Panc1 (cell line): ENCODE results near the gene AMBP. TPM values are rescaled to one million over a fixed set of nuclear protein-coding genes. Genes with fewer than 3 reads are reported as not detected.

Experiments used
- ATAC-seq: fragments of 200-7000 bp; cut with Tn5 transposase; 2 replicates; pipeline ENCODE4 v1.9.1; 2020; ENCODE audit warnings: mild to moderate bottlenecking, moderate library complexity
- BruUV-seq: library from RNA; stranded (reverse); fragments of 400-500 nt; replicated peaks from 2 replicates; lab custom pipeline; 2021; lab: Mats Ljungman, UMichigan
- CTCF ChIA-PET: fragments of 300-600 bp; sonication (Branson Sonifier 250); formaldehyde crosslinking; loops from one replicate; lab custom pipeline; 2022; ENCODE audit warnings: antibody characterized with exemption; lab: Charles Lee
- POLR2A ChIA-PET: fragments of 300-600 bp; sonication (Branson Sonifier 250); formaldehyde crosslinking; loops from one replicate; lab custom pipeline; 2022; ENCODE audit warnings: antibody characterized with exemption; lab: Charles Lee
- DNase-seq: peaks from one replicate; pipeline ENCODE4 v3.0.0-alpha.2; 2010; ENCODE audit warnings: low read depth, low spot score
- H3K27ac ChIP-seq: 2 replicates; pipeline ENCODE4 v1.5.1; 2011; ENCODE audit warnings: mild to moderate bottlenecking, low read length, inconsistent platforms
- H3K27me3 ChIP-seq: fragments of 200-500 bp; sonication (Bioruptor generic); 2 replicates; pipeline ENCODE4 v1.6.0; 2014; ENCODE audit warnings: low read length, inconsistent platforms; ENCODE audit not compliant: control insufficient read depth, insufficient read depth
- H3K36me3 ChIP-seq: fragments of 200-500 bp; sonication (Bioruptor generic); 2 replicates; pipeline ENCODE4 v1.5.1; 2014; ENCODE audit warnings: inconsistent platforms, mild to moderate bottlenecking, low read length, moderate library complexity; ENCODE audit not compliant: control insufficient read depth, insufficient read depth
- H3K4me1 ChIP-seq: 2 replicates; pipeline ENCODE4 v1.5.1; 2011; ENCODE audit warnings: inconsistent platforms, mild to moderate bottlenecking, low read length, moderate library complexity; ENCODE audit not compliant: control insufficient read depth, insufficient read depth
- H3K4me3 ChIP-seq, 2 experiments: 2 replicates each; pipeline ENCODE4 v1.5.1; 2011 to 2012; ENCODE audit warnings: low read depth in 2 of 2, low read length in 2 of 2, mild to moderate bottlenecking in 2 of 2, inconsistent platforms in 1 of 2, moderate library complexity in 1 of 2
- H3K9me3 ChIP-seq: fragments of 200-500 bp; sonication (Bioruptor generic); 2 replicates; pipeline ENCODE4 v1.5.1; 2014; ENCODE audit warnings: low read depth, mild to moderate bottlenecking, inconsistent platforms, low read length, moderate library complexity; ENCODE audit not compliant: control insufficient read depth, insufficient read depth
- CTCF ChIP-seq: fragments of 450-650 bp; IDR thresholded peaks from 2 replicates; pipeline ENCODE4 v1.5.1; 2017; ENCODE audit warnings: mild to moderate bottlenecking
- POLR2AphosphoS5 ChIP-seq: IDR thresholded peaks from 2 replicates; pipeline ENCODE4 v1.6.1; 2012; ENCODE audit warnings: mild to moderate bottlenecking, low read depth, low read length, moderate library complexity
- SIN3A ChIP-seq: IDR thresholded peaks from 2 replicates; pipeline ENCODE4 v1.6.1; 2012; ENCODE audit warnings: low read depth, mild to moderate bottlenecking, low read length, moderate library complexity, borderline replicate concordance; ENCODE audit not compliant: insufficient read depth
- TCF7L2 ChIP-seq: IDR thresholded peaks from 2 replicates; pipeline ENCODE4 v1.6.1; 2011; ENCODE audit warnings: mild to moderate bottlenecking, low read depth, low read length, inconsistent platforms
- in situ Hi-C: cut with HindIII; loops from 2 replicates; pipeline ENCODE4 v1.10.0; 2016; ENCODE audit warnings: low sequenced_read_pairs, low pct_unique_long_range_greater_than_20kb
- intact Hi-C: fragments of 100-400 bp; cut with micrococcal nuclease; formaldehyde crosslinking; loops from one replicate; pipeline ENCODE4 v1.10.0; 2022; ENCODE audit not compliant: unreplicated experiment
- total RNA-seq: library from RNA; stranded (reverse); gene quantifications from one replicate; pipeline ENCODE4 v1.2.1, GENCODE V29; 2021; ENCODE audit not compliant: unreplicated experiment
- TF ChIP-seq, protein P1 (sequence below), 2 experiments: IDR thresholded peaks; 2 replicates each; pipeline ENCODE4 v1.6.1; 2011 to 2012; ENCODE audit warnings: low read depth in 2 of 2, control low read depth in 1 of 2, low read length in 1 of 2, mild to moderate bottlenecking in 1 of 2, moderate library complexity in 1 of 2; ENCODE audit not compliant: insufficient read depth in 1 of 2

AMBP gene
- total RNA-seq, 1 experiment from 2014 or later = 1.7 TPM

DNA sequence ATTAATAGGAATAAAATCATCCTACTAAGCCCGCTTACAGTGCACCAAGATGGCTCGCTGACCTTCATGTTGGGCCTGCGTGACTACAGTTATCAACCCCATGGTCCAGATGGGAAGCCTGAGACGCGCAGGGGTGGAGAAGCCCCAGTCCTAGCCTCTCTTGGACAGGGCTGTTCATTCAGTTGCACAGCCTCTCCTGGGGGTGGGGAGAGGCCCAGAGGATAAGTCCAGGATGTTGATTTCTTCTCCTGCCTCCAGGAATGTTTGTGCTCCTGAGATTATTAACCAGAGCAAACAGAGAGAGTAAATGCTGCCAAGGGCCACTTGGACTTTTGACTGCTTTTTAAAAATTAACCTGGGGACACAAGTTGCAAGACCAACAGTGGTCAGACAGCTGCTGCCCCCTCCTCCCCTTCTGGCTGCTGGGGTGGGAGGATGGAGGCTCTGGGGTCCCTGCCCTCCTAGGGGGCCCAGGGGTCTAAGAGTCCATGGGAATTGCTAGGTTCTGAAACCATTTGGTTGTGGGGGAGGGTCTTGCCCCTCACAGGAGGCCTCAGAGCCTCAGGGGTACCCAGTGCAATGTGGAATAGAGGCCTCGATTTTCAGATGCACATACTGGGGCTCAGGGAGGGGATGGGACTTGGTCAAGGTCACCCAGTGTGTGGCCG, 2.8 kb upstream of the AMBP start:
- no peaks in the 10 kb centered on the region for H3K9me3 ChIP-seq
- intact Hi-C loops (loop anchor here (5.0 kb wide), 1 partner anchor 221 kb away; no protein-coding TSS in a partner anchor), in situ Hi-C loops (no loop called here)
- no peaks in the 10 kb centered on the region for H3K4me1 ChIP-seq
- DNase-seq (no peak), ATAC-seq (no peak)
- no peak overlapping the region for H3K4me3 ChIP-seq
- H3K27me3 ChIP-seq = no peaks in the 10 kb centered on the region; the same call in 1 of the 2 replicates
- ChIA-PET POLR2A (no interaction called here), CTCF (interaction anchor here (2.5 kb wide), 1 partner anchor 27 kb away, joined by 17 read pairs; no protein-coding TSS in a partner anchor)
- TF ChIP-seq CTCF (no peak), TCF7L2 (no peak), SIN3A (no peak), POLR2AphosphoS5 (no peak)
- TF ChIP-seq, protein P1, sequence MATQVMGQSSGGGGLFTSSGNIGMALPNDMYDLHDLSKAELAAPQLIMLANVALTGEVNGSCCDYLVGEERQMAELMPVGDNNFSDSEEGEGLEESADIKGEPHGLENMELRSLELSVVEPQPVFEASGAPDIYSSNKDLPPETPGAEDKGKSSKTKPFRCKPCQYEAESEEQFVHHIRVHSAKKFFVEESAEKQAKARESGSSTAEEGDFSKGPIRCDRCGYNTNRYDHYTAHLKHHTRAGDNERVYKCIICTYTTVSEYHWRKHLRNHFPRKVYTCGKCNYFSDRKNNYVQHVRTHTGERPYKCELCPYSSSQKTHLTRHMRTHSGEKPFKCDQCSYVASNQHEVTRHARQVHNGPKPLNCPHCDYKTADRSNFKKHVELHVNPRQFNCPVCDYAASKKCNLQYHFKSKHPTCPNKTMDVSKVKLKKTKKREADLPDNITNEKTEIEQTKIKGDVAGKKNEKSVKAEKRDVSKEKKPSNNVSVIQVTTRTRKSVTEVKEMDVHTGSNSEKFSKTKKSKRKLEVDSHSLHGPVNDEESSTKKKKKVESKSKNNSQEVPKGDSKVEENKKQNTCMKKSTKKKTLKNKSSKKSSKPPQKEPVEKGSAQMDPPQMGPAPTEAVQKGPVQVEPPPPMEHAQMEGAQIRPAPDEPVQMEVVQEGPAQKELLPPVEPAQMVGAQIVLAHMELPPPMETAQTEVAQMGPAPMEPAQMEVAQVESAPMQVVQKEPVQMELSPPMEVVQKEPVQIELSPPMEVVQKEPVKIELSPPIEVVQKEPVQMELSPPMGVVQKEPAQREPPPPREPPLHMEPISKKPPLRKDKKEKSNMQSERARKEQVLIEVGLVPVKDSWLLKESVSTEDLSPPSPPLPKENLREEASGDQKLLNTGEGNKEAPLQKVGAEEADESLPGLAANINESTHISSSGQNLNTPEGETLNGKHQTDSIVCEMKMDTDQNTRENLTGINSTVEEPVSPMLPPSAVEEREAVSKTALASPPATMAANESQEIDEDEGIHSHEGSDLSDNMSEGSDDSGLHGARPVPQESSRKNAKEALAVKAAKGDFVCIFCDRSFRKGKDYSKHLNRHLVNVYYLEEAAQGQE (IDR thresholded peaks at IDR 0.05; ENCODE audit: insufficient read depth in 1 of 2, low read depth in 2 of 2, low read length in 1 of 2) = no peak
- H3K27ac ChIP-seq = no peak overlapping the region
- BruUV-seq = no TSS peak
- no peaks in the 10 kb centered on the region for H3K36me3 ChIP-seq

- intact Hi-C loops = loop anchor here (5.0 kb wide), 1 partner anchor 222 kb away; no protein-coding TSS in a partner anchor
- Histone ChIP-seq H3K9me3 (no peaks in the 10 kb centered on the region), H3K4me3 (no peak overlapping the region), H3K36me3 (no peaks in the 10 kb centered on the region), H3K4me1 (no peaks in the 10 kb centered on the region), H3K27me3 (no peaks in the 10 kb centered on the region; the same call in 1 of the 2 replicates), H3K27ac (no peak overlapping the region)
- no peak for ATAC-seq
- ChIA-PET POLR2A (no interaction called here), CTCF (no interaction called here)
- BruUV-seq = no TSS peak
- no peak for DNase-seq
- in situ Hi-C loops = no loop called here
- TF ChIP-seq POLR2AphosphoS5 (no peak), CTCF (no peak), SIN3A (no peak), TCF7L2 (no peak)
- TF ChIP-seq, protein P1 (IDR thresholded peaks at IDR 0.05; ENCODE audit: insufficient read depth in 1 of 2, low read depth in 2 of 2, low read length in 1 of 2) = no peak
Observed at GRCh38 chr9:114080195-114080772, 2.2 kb upstream of the AMBP start.
